ENCODE measurements around the gene CGN. TPM values are rescaled to one million over a fixed set of nuclear protein-coding genes. Genes with fewer than 3 reads are reported as not detected.
A peak's percentile ranks its signal among the peaks of the same experiment; 100 is the strongest.

CGN gene
- total and polyA plus RNA-seq, 2 experiments from 2014 or later: 11.8 to 37.0 TPM

GRCh38 chr1:151514366-151514765 is 3.2 kb downstream of the CGN start:
- Histone ChIP-seq H3K79me2 (replicated peaks; ENCODE audit: insufficient read depth) (peaks cover 44% of the 10 kb centered on the region), H3K4me3 (peak overlapping the region; percentile 91; the same call in 1 of the 2 replicates), H3F3A (replicated peaks; ENCODE audit: low read depth) (peaks cover 31% of the 10 kb centered on the region), H3K27ac (ENCODE audit: low read depth) (peak overlapping the region; percentile 94), H3K9me2 (ENCODE audit: insufficient read depth) (no peaks in the 10 kb centered on the region), H3K27me3 (ENCODE audit: insufficient read depth) (no peaks in the 10 kb centered on the region), H2AFZ (no peak overlapping the region), H4K20me1 (replicated peaks; ENCODE audit: insufficient read depth) (peaks cover 7% of the 10 kb centered on the region; the same call in 1 of the 2 replicates), H3K4me1 (ENCODE audit: insufficient read depth) (peaks cover 49% of the 10 kb centered on the region), H3K4me2 (peak overlapping the region; percentile 96), H3K36me3 (ENCODE audit: insufficient read depth) (peaks cover 2% of the 10 kb centered on the region)
- no peak for ATAC-seq
- no peak for TF ChIP-seq POLR2AphosphoS5 (IDR thresholded peaks at IDR 0.05; ENCODE audit: low read depth)
- no peak for TF ChIP-seq EZH2 (IDR thresholded peaks at IDR 0.05; ENCODE audit: low read depth, unreplicated experiment)
- H3K4me3 Mint-ChIP-seq: peak overlapping the region; percentile 85
- H3K27me3 Mint-ChIP-seq (ENCODE audit: insufficient read depth, low read depth, poor library complexity): peaks cover 5% of the 10 kb centered on the region
- no peak for DNase-seq (ENCODE audit: low spot score)
- no peaks in the 10 kb centered on the region for H3K9me3 Mint-ChIP-seq
- H3K36me3 Mint-ChIP-seq (ENCODE audit: low read depth): peaks cover 22% of the 10 kb centered on the region
- H3K27ac Mint-ChIP-seq: peak overlapping the region; percentile 98
- H3K4me1 Mint-ChIP-seq: peaks cover 40% of the 10 kb centered on the region

GRCh38 chr1:151515265-151515664 is 4.1 kb downstream of the CGN start:
- H3K36me3 Mint-ChIP-seq (ENCODE audit: low read depth): peaks cover 30% of the 10 kb centered on the region
- peaks cover 28% of the 10 kb centered on the region for H3F3A ChIP-seq (replicated peaks; ENCODE audit: low read depth)
- peaks cover 44% of the 10 kb centered on the region for H3K4me1 ChIP-seq (ENCODE audit: insufficient read depth)
- H3K4me2 ChIP-seq: no peak overlapping the region
- H2AFZ ChIP-seq: no peak overlapping the region
- H4K20me1 ChIP-seq (replicated peaks; ENCODE audit: insufficient read depth): peaks cover 7% of the 10 kb centered on the region; the same call in 1 of the 2 replicates
- no peak for TF ChIP-seq NANOG (IDR thresholded peaks at IDR 0.05; ENCODE audit: borderline replicate concordance)
- H3K27me3 Mint-ChIP-seq (ENCODE audit: insufficient read depth, low read depth, poor library complexity): peaks cover 5% of the 10 kb centered on the region
- DNase-seq (ENCODE audit: low spot score): no peak
- H3K36me3 ChIP-seq (ENCODE audit: insufficient read depth): peaks cover 11% of the 10 kb centered on the region
- peak overlapping the region; percentile 94 for H3K27ac ChIP-seq (ENCODE audit: low read depth)
- H3K9me2 ChIP-seq (ENCODE audit: insufficient read depth): no peaks in the 10 kb centered on the region
- no peaks in the 10 kb centered on the region for H3K9me3 Mint-ChIP-seq
- no peaks in the 10 kb centered on the region for H3K27me3 ChIP-seq (ENCODE audit: insufficient read depth)
- peaks cover 37% of the 10 kb centered on the region for H3K4me1 Mint-ChIP-seq
- H3K4me3 ChIP-seq: no peak overlapping the region
- H3K4me3 Mint-ChIP-seq: no peak overlapping the region
- H3K79me2 ChIP-seq (replicated peaks; ENCODE audit: insufficient read depth): peaks cover 44% of the 10 kb centered on the region
- no peak for ATAC-seq
- no peak overlapping the region for H3K27ac Mint-ChIP-seq

GRCh38 chr1:151516031-151516511 is 4.9 kb downstream of the CGN start:
- peaks cover 16% of the 10 kb centered on the region for H3K36me3 ChIP-seq (ENCODE audit: insufficient read depth)
- peak overlapping the region; percentile 94 for H3K27ac ChIP-seq (ENCODE audit: low read depth)
- Mint-ChIP-seq H3K4me1 (peaks cover 37% of the 10 kb centered on the region), H3K4me3 (peak overlapping the region; percentile 18; the same call in 2 of the 3 replicates), H3K36me3 (ENCODE audit: low read depth) (peaks cover 37% of the 10 kb centered on the region), H3K9me3 (no peaks in the 10 kb centered on the region), H3K27ac (peak overlapping the region; percentile 93), H3K27me3 (ENCODE audit: insufficient read depth, low read depth, poor library complexity) (peaks cover 2% of the 10 kb centered on the region)
- peak; percentile 76 for DNase-seq (ENCODE audit: low spot score)
- no peaks in the 10 kb centered on the region for H3K27me3 ChIP-seq (ENCODE audit: insufficient read depth)
- peaks cover 44% of the 10 kb centered on the region for H3K4me1 ChIP-seq (ENCODE audit: insufficient read depth)
- H4K20me1 ChIP-seq (replicated peaks; ENCODE audit: insufficient read depth): peaks cover 7% of the 10 kb centered on the region; the same call in 1 of the 2 replicates
- H3K79me2 ChIP-seq (replicated peaks; ENCODE audit: insufficient read depth): peaks cover 44% of the 10 kb centered on the region
- peaks cover 23% of the 10 kb centered on the region for H3F3A ChIP-seq (replicated peaks; ENCODE audit: low read depth)
- peak overlapping the region; percentile 46; the same call in 1 of the 2 replicates for H3K4me2 ChIP-seq
- no peak overlapping the region for H3K4me3 ChIP-seq
- H2AFZ ChIP-seq: no peak overlapping the region
- peak; percentile 2; the same call in 2 of the 3 replicates for ATAC-seq
- H3K9me2 ChIP-seq (ENCODE audit: insufficient read depth): no peaks in the 10 kb centered on the region
- TF ChIP-seq JUNB (IDR thresholded peaks at IDR 0.05; ENCODE audit: unreplicated experiment) (no peak), POLR2AphosphoS5 (IDR thresholded peaks at IDR 0.05; ENCODE audit: low read depth) (no peak), ETS1 (IDR thresholded peaks at IDR 0.05) (no peak), REST (IDR thresholded peaks at IDR 0.05; ENCODE audit: unreplicated experiment) (no peak), CREB1 (CRISPR knock-in tag; IDR thresholded peaks at IDR 0.05; ENCODE audit: low read depth) (no peak)

Data from GM23338 (cell line).